PC-9 (cell line): ENCODE measurements around the gene MMAB. TPM values are rescaled to one million over a fixed set of nuclear protein-coding genes. Genes with fewer than 3 reads are reported as not detected.

ENCODE experiments used
- BruUV-seq: library from RNA; stranded (reverse); fragments of 400-500 nt; replicated peaks from 2 replicates; lab custom pipeline; 2021; lab: Mats Ljungman, UMichigan
- CTCF ChIA-PET: fragments of 300-600 bp; sonication (Branson Sonifier 250); formaldehyde crosslinking; loops from one replicate; lab custom pipeline; 2022; ENCODE audit warnings: antibody characterized with exemption; lab: Charles Lee
- POLR2A ChIA-PET: fragments of 300-600 bp; sonication (Branson Sonifier 250); formaldehyde crosslinking; loops from one replicate; lab custom pipeline; 2022; ENCODE audit warnings: antibody characterized with exemption; ENCODE audit not compliant: unreplicated experiment; lab: Charles Lee
- DNase-seq, 2 experiments: peaks; one replicate each; pipeline versions ENCODE4 v3.0.0 to v3.0.0-alpha.2; 2015 to 2022; ENCODE audit warnings: mixed read lengths in 1 of 2
- H2AFZ ChIP-seq: fragments of 200-600 bp; sonication (generic); 2 replicates; pipeline ENCODE4 v1.8.1; 2017; ENCODE audit warnings: antibody characterized with exemption
- H3F3A ChIP-seq: fragments of 200-600 bp; sonication (generic); 2 replicates; pipeline ENCODE4 v1.8.1; 2017; ENCODE audit warnings: antibody characterized with exemption, mild to moderate bottlenecking, low read depth; ENCODE audit not compliant: insufficient read depth
- H3K27ac ChIP-seq: fragments of 200-600 bp; sonication (generic); 2 replicates; pipeline ENCODE4 v1.6.1; 2016; ENCODE audit warnings: mixed run types
- H3K27me3 ChIP-seq: fragments of 200-600 bp; sonication (generic); 2 replicates; pipeline ENCODE4 v1.6.1; 2016; ENCODE audit warnings: low read depth, mixed run types; ENCODE audit not compliant: insufficient read depth
- H3K36me3 ChIP-seq: fragments of 200-600 bp; sonication (generic); 2 replicates; pipeline ENCODE4 v1.6.1; 2016; ENCODE audit warnings: low read depth, mixed run types
- H3K4me1 ChIP-seq: fragments of 200-600 bp; sonication (generic); replicated peaks from 2 replicates; pipeline ENCODE4 v1.6.1; 2016; ENCODE audit warnings: mixed run types; ENCODE audit not compliant: insufficient read depth
- H3K4me2 ChIP-seq: fragments of 200-600 bp; sonication (generic); 2 replicates; pipeline ENCODE4 v1.6.1; 2017; ENCODE audit warnings: mixed run types
- H3K4me3 ChIP-seq: fragments of 200-600 bp; sonication (generic); 2 replicates; pipeline ENCODE4 v1.6.1; 2016; ENCODE audit warnings: mixed run types
- H3K79me2 ChIP-seq: fragments of 200-600 bp; sonication (generic); 2 replicates; pipeline ENCODE4 v1.6.1; 2017; ENCODE audit warnings: low read depth, mixed run types
- H3K9me2 ChIP-seq: fragments of 200-600 bp; sonication (generic); 2 replicates; pipeline ENCODE4 v1.8.1; 2017; ENCODE audit warnings: mild to moderate bottlenecking; ENCODE audit not compliant: insufficient read depth
- H3K9me3 ChIP-seq: fragments of 200-600 bp; sonication (generic); 2 replicates; pipeline ENCODE4 v1.8.1; 2016; ENCODE audit warnings: low read depth; ENCODE audit not compliant: insufficient read depth
- H4K20me1 ChIP-seq: fragments of 200-600 bp; sonication (generic); 2 replicates; pipeline ENCODE4 v1.8.1; 2017; ENCODE audit not compliant: insufficient read depth
- intact Hi-C: fragments of 100-400 bp; cut with micrococcal nuclease; formaldehyde crosslinking; loops from one replicate; pipeline ENCODE4 v1.10.0; 2022; ENCODE audit not compliant: unreplicated experiment
- total RNA-seq: library from RNA; stranded (reverse); gene quantifications from 2 replicates; pipeline ENCODE4 v1.2.3, GENCODE V29; 2021
- TF ChIP-seq, protein P1 (sequence below): fragments of 200-600 bp; sonication (generic); conservative IDR thresholded peaks from 2 replicates; pipeline ENCODE4 v1.6.1; 2017; ENCODE audit warnings: mixed run types, antibody characterized with exemption, mild to moderate bottlenecking, moderate library complexity

Gene MMAB
- total RNA-seq, 1 experiment from 2014 or later = 84.3 TPM

- Histone ChIP-seq H3K4me1 (no peaks in the 10 kb centered on the region), H3K27me3 (no peaks in the 10 kb centered on the region), H3K9me2 (no peaks in the 10 kb centered on the region), H3K79me2 (no peaks in the 10 kb centered on the region), H4K20me1 (no peaks in the 10 kb centered on the region), H2AFZ (no peak overlapping the region), H3K9me3 (no peaks in the 10 kb centered on the region), H3F3A (no peaks in the 10 kb centered on the region), H3K4me2 (no peak overlapping the region), H3K4me3 (no peak overlapping the region), H3K36me3 (peaks cover 9% of the 10 kb centered on the region; the same call in 1 of the 2 replicates), H3K27ac (no peak overlapping the region)
- POLR2A ChIA-PET = no interaction called here
- DNase-seq = no peak
- CTCF ChIA-PET = interaction anchor here (0.6 kb wide), 1 partner anchor 85 kb away, joined by 3 read pairs; no protein-coding TSS in a partner anchor
- intact Hi-C loops = no loop called here
- BruUV-seq = no TSS peak
- TF ChIP-seq, protein P1, sequence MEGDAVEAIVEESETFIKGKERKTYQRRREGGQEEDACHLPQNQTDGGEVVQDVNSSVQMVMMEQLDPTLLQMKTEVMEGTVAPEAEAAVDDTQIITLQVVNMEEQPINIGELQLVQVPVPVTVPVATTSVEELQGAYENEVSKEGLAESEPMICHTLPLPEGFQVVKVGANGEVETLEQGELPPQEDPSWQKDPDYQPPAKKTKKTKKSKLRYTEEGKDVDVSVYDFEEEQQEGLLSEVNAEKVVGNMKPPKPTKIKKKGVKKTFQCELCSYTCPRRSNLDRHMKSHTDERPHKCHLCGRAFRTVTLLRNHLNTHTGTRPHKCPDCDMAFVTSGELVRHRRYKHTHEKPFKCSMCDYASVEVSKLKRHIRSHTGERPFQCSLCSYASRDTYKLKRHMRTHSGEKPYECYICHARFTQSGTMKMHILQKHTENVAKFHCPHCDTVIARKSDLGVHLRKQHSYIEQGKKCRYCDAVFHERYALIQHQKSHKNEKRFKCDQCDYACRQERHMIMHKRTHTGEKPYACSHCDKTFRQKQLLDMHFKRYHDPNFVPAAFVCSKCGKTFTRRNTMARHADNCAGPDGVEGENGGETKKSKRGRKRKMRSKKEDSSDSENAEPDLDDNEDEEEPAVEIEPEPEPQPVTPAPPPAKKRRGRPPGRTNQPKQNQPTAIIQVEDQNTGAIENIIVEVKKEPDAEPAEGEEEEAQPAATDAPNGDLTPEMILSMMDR = no peak
Observed at GRCh38 chr12:109504068-109504467, 69.2 kb downstream of the MMAB start.

Other genes with a start within 250 kb of the MMAB start
- gene MYO1H, start 225.6 kb downstream of the MMAB start, total RNA-seq = not detected in 2 replicates
- 37.4 and 45.9 TPM in 2 replicates for gene KCTD10, start 96.2 kb downstream of the MMAB start, total RNA-seq
- 45.4 and 48.0 TPM in 2 replicates for gene UBE3B, start 95.9 kb downstream of the MMAB start, total RNA-seq
- gene MVK, start 290 bp upstream of the MMAB start, total RNA-seq = 35.6 and 50.8 TPM in 2 replicates
- 2.3 and 3.1 TPM in 2 replicates for gene FAM222A, start 140.3 kb upstream of the MMAB start, total RNA-seq